ENCODE data around the gene CNGA4.

The CNGA4 gene

GRCh38 chr11:6238902-6239301 lies at the start of gene CNGA4:
TSS of gene CNGA4 (plus strand) at chr11:6239089. CDS start at chr11:6239207, 118 bp downstream.
- no peak within 1 kb of the TSS for H3K4me3 ChIP-seq (ENCODE audit: control insufficient read depth, low read depth, low read length)
- no peak for DNase-seq (ENCODE audit: low read depth)
- TF ChIP-seq CTCF (conservative IDR thresholded peaks at IDR 0.05; ENCODE audit: control insufficient read depth, insufficient read depth, low read depth, low read length), result no peak

- TF ChIP-seq CTCF (conservative IDR thresholded peaks at IDR 0.05; ENCODE audit: control insufficient read depth, insufficient read depth, low read depth, low read length), result no peak
Measured at GRCh38 chr11:6191742-6192141, 47.1 kb upstream of the CNGA4 start.

GRCh38 chr11:6194065-6194581 lies 44.8 kb upstream of the CNGA4 start:
- DNase-seq (ENCODE audit: low read depth), result peak; percentile 5
- H3K4me3 ChIP-seq (ENCODE audit: control insufficient read depth, low read depth, low read length), result no peak overlapping the region
- no peak for TF ChIP-seq CTCF (conservative IDR thresholded peaks at IDR 0.05; ENCODE audit: control insufficient read depth, insufficient read depth, low read depth, low read length)

More at GRCh38 chr11:6191742-6192141, 47.1 kb upstream of the CNGA4 start:
- no peak for DNase-seq (ENCODE audit: low read depth)
- H3K4me3 ChIP-seq (ENCODE audit: control insufficient read depth, low read depth, low read length), result no peak overlapping the region

GRCh38 chr11:6196396-6196795 lies 42.5 kb upstream of the CNGA4 start:
- DNase-seq (ENCODE audit: low read depth), result no peak
- H3K4me3 ChIP-seq (ENCODE audit: control insufficient read depth, low read depth, low read length), result no peak overlapping the region
- no peak for TF ChIP-seq CTCF (conservative IDR thresholded peaks at IDR 0.05; ENCODE audit: control insufficient read depth, insufficient read depth, low read depth, low read length)

GRCh38 chr11:6197466-6198200 lies 41.3 kb upstream of the CNGA4 start:
- no peak for DNase-seq (ENCODE audit: low read depth)
- H3K4me3 ChIP-seq (ENCODE audit: control insufficient read depth, low read depth, low read length), result no peak overlapping the region
- no peak for TF ChIP-seq CTCF (conservative IDR thresholded peaks at IDR 0.05; ENCODE audit: control insufficient read depth, insufficient read depth, low read depth, low read length)

GRCh38 chr11:6199174-6199810 lies 39.6 kb upstream of the CNGA4 start, which contains the start of gene OR52W1:
TSS of gene OR52W1 (plus strand) at chr11:6199224. CDS start at chr11:6199224, 0 bp downstream.
- TF ChIP-seq CTCF (conservative IDR thresholded peaks at IDR 0.05; ENCODE audit: control insufficient read depth, insufficient read depth, low read depth, low read length), result no peak

More at GRCh38 chr11:6199174-6199810, 39.6 kb upstream of the CNGA4 start, which contains the start of gene OR52W1:
- no peak within 1 kb of the TSS for H3K4me3 ChIP-seq (ENCODE audit: control insufficient read depth, low read depth, low read length)
- DNase-seq (ENCODE audit: low read depth), result no peak

Measured in fibroblast of mammary gland (primary cell).